Daoy (cell line): ENCODE measurements around the gene DZIP1L. TPM values are rescaled to one million over a fixed set of nuclear protein-coding genes. Genes with fewer than 3 reads are reported as not detected.
"Not testable (repeated sequence)": the region's sequence is repeated elsewhere in the genome, so short reads cannot be mapped to it uniquely, and the experiment has no call there.

Source experiments
- DNase-seq: peaks from one replicate; pipeline ENCODE4 v3.0.0-alpha.2; 2015; ENCODE audit warnings: low read depth
- total RNA-seq: library from RNA; depleted of rRNA; stranded (reverse); fragments of >200 nt; shearing (Covaris generic); gene quantifications from 2 replicates; pipeline ENCODE4 v1.2.3, GENCODE V29; 2014; rRNA removed

Gene DZIP1L, protein sequence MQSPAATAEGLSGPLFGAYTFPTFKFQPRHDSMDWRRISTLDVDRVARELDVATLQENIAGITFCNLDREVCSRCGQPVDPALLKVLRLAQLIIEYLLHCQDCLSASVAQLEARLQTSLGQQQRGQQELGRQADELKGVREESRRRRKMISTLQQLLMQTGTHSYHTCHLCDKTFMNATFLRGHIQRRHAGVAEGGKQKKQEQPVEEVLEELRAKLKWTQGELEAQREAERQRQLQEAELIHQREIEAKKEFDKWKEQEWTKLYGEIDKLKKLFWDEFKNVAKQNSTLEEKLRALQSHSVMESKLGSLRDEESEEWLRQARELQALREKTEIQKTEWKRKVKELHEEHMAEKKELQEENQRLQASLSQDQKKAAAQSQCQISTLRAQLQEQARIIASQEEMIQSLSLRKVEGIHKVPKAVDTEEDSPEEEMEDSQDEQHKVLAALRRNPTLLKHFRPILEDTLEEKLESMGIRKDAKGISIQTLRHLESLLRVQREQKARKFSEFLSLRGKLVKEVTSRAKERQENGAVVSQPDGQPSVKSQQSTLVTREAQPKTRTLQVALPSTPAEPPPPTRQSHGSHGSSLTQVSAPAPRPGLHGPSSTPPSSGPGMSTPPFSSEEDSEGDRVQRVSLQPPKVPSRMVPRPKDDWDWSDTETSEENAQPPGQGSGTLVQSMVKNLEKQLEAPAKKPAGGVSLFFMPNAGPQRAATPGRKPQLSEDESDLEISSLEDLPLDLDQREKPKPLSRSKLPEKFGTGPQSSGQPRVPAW
- total RNA-seq, result 8.2 and 9.7 TPM in 2 replicates

DNA sequence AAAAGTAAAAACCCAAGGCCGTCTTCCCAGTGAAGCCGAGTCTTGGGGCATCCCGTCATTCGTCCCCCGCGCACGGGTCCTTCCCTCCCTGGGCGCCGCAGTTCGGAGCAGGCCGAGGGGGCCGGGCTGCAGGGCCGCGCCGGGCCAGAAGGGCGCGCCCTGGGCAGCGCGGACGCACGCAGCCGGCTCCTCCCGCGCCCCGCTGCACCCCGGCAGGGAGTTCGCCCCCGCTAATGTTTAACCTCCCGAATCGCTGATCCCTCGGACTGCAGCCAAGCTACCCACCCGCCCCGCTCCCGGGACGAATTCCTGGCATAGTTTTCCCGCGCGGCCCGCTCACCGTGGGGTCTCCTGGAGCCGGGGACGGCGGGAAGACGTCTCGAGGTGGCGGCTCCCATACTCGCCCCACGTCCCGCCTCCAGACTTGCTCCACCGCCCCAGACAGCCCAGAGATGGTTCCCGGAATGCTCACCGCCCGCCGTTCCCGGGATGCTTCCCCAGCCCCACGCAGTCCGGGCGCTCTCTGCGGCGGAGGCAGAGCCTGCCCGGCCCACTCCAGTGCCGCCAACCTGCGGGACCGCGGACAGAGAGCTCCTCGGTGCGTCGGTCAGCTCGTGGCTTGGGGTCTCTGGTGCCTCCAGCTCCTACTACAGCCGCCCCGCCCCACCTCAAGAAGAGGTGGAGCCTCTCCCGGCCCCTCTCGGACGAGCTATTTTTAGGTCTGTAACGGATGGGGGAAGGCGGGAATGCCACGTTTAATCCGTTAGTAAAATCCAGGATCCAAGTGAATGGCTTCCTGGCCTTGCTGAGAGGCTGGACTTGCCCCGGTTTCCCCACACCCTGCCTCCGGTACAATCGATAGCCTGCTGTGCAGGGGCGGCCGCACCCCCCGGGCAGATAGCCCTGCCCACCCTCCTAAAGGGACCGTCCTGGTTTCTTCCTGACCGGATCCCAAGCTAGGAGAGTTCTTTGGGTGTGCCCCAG lies at the start of gene DZIP1L:
TSS of gene DZIP1L (minus strand) at position 621 of the 984 bp plus-strand sequence. CDS start 11,637 bp downstream, outside the sequence.
- DNase-seq, result peak; percentile 78

DNA sequence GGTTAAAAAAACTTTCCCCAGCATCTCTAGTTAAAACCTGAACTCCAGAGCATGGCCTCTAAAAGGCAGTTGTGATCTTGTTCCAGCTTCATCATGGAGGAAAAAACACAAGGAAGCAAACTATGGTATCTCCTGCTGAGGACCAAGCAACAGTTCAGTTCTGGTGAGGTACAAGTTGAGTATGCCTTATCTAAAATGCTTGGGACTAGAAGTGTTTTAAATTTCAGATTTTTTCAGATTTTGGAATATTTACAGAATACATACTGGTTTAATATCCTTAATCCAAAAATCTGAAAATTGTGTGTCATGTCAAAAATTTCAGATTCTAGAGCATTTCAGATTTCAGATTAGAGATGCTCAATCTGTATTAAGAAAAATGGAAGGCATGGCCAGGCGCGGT lies 49.7 kb upstream of the DZIP1L start:
- no peak for DNase-seq

DNA sequence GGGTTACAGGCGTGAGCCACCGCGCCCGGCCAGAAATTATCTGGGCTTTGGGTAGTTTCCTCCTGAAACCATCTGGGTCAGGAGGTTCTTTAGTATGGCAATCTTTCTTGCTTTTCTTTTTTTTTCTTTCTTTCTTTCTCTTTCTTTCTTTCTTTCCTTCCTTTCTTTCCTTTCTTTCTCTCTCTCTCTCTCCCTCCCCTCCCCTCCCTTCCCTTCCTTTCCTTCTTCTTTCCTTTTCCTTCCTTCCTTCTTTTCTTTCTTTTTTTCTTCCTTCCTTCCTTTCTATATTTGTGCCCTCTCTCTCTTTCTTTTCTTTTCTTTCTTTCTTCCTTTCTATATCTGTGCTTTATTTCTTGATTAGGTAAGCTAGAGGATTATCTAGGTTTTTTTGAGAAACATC lies 42.3 kb upstream of the DZIP1L start:
- DNase-seq, result no peak

DNA sequence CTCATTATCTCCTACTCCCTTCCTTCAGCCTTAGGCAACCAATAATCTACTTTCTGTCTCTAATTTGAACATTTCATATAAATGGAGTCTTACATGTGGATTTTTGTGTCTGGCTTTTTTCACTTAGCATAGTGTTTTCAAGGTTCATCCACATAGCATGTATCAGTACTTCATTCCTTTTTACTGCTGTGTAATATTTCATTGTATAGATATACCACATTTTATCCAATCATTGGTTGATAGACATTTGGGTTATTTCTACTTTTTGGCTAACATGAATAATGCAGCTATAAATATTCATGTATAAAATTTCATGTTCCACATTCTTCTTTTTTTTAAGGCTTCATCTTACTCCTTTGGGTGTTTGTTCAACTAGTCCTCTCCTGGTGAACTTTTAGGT lies 39.1 kb upstream of the DZIP1L start:
- DNase-seq, result no peak

DNA sequence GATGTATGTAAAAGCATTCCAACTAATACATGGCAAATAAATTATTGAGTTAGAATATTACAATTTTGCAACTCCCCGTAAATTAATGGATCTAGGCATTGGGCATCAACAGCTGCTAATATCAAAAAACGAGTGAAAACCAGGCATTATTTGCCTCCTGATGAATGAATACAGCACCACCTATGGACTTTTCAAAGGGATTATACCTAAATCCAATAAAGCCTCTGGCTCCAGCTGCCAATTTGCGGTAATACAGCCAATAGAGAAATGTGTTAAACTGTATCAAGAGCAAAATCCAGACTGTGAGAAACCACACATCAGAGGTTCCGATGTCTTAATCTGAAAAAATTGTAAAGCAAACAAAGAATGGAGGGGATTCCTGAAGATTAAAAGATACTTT lies 33.1 kb upstream of the DZIP1L start:
- DNase-seq, result no peak

DNA sequence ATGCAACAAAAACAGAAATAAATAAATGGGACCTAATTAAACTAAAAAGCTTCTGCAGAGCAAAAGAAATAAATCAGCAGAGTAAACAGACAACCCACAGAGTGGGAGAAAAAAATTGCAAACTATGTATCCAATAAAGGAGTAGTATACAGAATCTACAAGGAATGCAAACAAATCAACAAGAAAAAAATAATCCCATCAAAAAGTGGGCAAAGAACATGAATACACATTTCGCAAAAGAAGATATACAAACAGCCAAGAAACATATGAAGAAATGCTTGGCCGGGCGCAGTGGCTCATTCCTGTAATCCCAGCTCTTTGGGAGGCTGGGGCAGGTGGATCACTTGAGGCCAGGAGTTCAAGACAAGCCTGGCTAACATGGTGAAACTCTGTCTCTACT lies 26.8 kb upstream of the DZIP1L start:
- DNase-seq, result not testable (repeated sequence)

DNA sequence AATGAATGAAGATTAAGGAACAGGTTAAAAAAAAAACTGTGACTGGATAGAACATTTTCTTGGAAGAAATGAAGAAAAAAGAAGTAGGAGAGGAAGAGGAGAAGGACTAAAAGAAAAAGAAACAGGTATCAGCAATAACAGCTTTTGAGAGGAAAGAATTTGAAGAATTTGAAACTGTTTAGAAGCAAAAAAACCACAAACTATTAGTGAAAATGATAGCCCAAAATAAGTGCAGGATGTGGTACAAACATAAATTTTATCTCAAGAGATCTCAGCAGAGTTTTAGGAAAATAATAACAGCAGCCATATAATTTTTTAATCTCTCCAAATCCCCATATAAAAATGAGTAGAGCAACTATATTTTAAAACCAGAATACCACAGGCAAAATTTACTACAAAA lies 25.5 kb upstream of the DZIP1L start:
- no peak for DNase-seq

DNA sequence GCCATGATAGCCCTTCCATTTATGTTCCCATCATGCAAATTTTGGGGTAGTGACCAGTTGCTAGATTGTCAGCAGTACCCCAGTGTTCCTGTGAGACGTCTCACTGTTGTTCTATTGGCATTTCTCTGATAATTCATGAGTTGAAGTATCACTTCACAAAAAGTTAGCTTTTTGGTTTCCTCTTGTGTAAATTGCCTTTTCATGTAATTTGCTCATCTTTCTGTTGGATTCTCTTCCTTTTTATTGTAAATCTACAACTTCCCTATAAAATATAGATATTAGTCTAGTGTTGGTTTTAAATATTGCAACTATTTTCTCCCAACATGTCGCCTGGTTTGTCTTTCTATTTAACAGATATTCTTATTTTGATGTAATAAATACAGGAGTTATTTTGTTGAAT lies 24.3 kb upstream of the DZIP1L start:
- DNase-seq, result no peak

DNA sequence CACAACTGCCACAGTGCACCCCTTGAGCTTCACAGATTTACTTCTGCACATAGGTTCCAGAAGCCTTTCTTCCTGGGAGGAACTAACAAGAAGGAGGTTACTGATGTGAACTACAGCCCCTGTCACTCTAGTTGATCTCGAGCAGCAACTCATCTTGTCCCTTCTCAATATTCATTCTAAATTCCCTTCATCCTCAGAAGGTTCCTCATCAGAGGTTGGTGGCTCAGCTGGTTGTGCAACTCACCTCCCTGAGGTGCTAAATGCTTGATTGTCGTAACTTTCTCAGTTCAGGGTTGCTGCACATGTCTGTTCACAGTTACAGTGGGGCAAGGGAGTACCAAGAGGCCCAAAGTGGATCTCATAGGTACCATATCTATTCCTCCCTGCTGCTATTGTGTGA lies 22.5 kb upstream of the DZIP1L start:
- no peak for DNase-seq

DNA sequence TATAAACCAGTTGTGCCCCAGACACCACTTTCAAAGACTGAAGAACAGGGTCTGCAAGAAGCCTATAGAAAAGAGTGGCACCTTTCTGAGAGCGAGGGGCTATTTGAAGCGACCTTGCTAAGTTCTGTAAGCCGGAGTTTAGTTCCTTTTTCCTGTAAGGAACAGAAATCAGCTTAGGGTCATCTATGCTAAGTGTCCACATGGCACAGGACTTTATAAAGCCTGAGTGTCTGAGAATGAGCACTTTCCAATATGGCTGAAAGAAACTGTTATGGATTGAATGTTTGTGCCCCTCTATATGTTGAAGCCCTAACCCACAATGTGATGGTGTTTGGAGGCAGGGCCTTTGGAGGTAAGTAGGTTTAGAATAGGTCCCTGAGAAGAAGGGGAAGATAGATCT lies 20.8 kb upstream of the DZIP1L start:
- DNase-seq, result no peak

DNA sequence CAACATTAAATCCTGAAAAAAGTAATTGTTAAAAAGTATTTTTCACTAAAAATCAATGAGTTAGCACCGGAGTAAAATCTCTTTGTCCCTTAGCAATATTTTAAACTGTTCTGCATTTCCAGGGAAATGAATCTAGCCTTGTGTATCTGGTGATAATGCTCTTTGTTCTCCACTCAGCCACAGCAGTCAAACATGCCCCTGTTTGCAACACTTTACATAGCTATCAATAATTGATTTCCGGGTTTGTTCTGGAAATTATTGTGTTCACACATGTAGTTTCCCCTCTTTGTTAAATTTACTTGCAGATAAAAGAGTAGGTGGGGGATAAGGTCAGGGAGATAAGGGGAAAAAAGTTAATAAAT lies 20.4 kb upstream of the DZIP1L start:
- no peak for DNase-seq

DNA sequence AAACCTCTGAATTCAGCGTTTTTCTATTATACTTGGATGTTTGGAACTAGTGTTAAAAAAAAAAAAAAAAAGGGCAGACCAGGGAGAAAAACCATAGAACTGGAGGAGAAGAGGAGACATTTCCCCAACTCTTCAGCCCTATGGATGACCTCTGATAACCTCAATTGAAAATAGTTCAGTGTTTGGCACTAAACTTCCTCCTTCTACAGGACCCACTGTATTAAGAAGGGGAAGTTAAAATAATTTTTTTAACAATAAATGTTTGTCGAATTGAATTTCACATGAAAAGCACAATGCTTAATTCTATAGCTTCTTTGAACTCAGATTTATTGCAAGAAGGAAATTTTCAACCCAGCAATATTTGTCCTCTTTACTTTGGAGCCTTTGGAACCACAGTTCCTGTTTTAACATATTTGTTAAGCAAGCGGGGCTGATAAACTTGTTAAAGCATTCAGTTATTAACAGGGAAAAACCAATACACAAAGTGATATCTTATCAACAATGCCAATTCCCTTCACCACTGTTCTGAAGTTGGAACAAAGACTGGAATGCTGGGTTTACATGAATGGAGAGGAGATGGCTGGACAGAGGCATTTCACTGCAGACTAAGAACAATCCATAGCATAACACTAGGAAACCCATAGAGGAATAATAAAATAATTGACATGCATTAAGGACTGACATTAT lies 19.9 kb upstream of the DZIP1L start:
- no peak for DNase-seq

DNA sequence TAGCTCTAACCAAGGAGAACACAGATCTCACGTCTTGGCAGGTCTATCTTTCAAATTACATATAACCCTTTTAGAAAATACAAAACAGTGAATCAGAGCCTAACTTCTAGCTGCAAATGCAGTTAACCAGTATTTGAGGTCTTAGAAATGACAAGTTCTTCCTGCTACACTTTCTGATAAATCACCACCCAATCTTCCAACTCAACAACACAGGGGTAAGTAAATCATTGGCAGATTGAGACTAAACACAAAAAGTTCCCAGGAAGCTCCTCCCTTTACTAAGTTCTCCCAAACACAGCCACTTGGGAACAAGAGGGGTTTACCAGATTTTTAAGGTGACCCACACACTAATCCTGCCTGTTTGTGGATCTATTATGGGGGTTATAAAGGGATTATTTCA lies 16.8 kb upstream of the DZIP1L start, which contains the start of gene A4GNT:
TSS of gene A4GNT (minus strand) at position 152 of the 400 bp plus-strand sequence. CDS start 1,134 bp downstream, outside the sequence.
- DNase-seq, result no peak

DNA sequence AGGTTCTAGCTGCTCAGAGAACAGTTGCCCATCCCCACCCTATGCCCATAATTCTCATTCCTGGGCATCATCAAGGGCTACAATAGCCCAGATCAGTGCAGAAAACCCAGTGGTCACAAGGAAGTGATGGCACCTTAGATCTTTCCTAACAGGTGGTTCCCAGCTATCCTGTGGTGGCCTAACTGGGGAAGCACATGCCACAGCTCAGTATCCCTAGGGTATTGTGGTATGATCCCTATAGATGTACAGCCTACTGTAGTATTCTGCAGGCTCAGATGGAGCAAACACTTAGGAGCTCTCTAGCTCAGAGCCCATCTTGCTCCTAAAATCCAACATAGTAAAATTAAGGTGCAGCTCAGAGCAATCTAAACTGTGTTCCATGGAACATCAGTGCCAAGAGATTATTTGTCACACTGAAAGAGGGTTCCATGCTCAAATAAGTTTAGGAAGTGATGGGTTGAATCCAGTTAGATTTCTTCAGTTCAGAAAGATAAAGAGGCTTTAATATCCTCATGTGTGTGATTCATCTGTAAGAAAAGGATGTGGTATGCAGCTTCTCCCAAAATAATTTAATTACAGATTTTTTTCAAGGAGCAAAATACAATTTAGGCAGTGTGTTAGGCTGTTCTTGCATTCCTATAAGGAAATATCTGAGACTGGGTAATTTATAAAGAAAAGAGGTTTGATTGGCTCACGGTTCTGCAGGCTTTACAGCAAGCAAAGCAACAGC lies 12.4 kb upstream of the DZIP1L start:
- no peak for DNase-seq

DNA sequence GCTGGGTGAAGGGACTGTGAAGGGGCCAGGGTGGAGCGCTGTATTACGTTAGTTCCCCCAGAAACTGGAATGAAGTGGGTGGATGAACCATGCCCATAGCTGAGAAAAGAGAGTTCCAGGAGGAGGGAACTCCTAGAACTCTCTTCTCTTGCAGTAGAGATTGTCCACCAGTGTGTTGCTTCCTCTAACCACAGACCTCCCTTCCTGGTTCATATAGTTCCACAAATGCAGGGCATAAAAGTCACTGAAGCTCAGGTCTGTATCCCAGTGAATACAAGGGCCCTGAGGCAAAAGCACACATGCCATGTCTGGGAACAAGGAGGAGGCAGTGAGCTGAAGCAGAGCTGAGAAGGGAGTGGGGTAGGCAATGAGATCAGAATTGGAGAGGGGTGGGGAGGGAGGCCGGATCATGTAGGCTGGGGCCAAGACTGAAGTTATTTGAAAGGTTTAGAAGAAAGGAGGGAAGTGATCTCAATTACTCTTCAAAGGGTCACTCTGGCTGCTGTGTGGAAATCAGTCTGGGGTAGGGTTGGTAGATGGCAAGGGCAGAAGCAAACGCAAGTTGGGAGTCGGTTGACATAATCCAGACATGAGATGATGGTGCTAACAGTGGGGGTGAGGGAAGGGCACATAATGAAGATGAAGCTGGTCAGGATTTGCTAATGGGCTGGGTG lies 10.3 kb upstream of the DZIP1L start:
- DNase-seq, result peak; percentile 25

DNA sequence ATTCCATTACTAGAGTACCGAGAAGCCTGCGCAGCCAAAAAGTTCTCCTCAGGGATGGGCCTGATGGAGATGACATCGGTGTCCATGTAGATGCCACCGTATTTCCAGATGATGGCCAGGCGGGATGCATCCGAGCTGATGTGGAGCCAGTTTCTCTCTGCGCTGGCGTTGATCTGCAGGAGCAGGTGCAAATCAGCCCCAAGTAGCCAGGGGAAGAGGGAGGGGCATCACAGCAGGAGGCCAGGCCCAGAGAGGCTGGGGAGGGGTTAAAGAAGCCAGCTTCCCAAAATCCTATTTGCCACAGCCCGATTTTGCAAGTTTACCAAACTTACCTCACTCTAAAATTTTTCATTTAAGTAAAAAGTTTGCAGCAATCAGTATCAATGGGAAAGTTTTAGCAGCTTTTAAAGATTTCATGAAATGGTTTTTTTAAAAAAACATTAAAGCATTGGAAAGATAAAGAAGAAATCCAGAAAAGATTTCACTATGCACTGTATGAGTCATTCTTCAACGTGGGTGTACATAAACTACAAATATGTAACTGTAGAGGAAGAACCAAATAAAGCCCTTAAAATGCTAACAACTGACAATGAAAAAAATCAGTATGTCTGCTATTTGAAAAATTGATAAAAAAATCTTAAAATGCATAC lies 9.4 kb upstream of the DZIP1L start:
- DNase-seq, result no peak

DNA sequence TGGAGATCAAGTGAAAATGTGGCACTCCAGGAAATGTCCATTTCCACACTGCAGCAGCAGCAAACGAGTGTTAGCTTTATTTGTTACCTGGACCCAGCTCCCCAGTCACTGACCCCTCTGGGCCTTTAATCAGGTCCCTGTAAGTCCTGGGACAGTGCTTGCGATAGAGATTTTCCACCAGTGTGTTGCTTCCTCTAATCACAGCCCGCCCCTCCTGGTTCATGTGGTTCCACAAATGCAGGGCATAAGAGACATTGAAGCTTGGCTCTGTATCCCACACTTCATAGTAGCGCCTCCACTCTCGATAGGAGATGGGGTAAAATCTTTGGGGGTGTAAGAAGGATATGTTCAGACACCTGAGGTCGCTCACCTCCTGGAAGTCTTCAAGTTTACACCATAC lies 8.8 kb upstream of the DZIP1L start:
- no peak for DNase-seq

DNA sequence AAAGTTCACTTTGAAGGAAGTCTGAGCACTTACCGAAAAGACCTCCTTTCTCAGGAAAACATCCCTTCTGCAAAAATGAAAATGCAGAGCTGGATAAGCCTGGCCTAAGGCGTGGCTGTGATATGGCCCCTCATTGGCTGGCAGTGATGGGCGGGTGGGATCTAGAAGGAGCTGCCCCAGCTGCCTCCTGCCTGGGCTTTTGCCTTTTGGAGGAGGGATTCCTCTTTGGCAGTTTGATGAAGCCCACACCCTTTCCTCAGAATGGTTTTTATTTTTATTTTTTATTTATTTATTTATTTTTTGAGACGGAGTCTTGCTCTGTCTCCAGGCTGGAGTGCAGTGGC lies 4.0 kb upstream of the DZIP1L start:
- no peak for DNase-seq

DNA sequence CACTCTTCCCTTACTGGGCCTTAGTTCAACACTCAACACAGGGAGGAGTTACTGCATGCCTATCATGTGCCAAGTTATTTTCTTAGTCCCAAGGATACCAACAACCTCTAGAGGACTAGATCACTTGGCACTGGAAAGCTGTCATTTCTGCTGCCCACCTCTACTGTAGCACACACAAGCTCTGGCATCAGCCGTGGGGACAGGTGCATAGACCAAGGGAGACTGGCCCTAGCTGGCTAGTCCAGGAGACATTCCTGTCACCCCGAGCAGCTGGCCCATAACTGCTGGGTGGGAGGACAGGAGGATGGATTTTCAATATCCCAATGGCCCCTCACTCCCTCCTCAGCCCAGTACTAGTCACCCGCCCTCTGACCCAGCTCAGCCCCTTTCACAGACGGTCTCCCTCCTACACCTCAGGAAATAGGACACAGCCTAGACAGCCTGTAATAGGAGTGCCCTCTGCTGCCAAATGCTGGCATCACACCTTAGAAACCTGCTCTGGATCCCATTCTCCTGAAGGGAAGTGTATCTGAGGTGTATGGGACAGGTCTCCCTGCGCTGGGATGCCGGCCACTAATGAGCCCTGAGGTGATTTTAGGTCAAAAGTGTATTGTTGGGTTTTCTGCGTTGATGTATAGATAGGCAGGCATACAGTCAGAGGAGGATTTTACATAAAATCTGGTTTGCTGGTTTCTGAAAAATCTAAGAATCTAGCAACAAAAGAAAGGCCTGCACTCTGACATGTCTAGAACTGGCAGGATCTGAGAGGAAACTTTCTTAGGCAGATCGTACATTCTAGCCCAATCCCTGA lies 3.4 kb upstream of the DZIP1L start:
- DNase-seq, result peak; percentile 79
